GM23338 (cell line): ENCODE data around the gene ADGRL3. TPM values are rescaled to one million over a fixed set of nuclear protein-coding genes. Genes with fewer than 3 reads are reported as not detected.

ENCODE experiments used
- ATAC-seq: fragments of 200-7000 bp; cut with Tn5 transposase; 3 replicates; pipeline ENCODE4 v1.9.1; 2020
- DNase-seq: peaks from one replicate; pipeline ENCODE4 v3.0.0-alpha.2; 2015; ENCODE audit warnings: low spot score
- H2AFZ ChIP-seq: fragments of 200-600 bp; sonication (generic); 2 replicates; pipeline ENCODE4 v1.8.0; 2016; ENCODE audit warnings: antibody characterized with exemption, mild to moderate bottlenecking, moderate library complexity
- H3F3A ChIP-seq: fragments of 200-600 bp; sonication (generic); replicated peaks from 2 replicates; pipeline ENCODE4 v1.8.0; 2017; ENCODE audit warnings: antibody characterized with exemption, mixed run types, low read depth
- H3K27ac ChIP-seq: fragments of 200-600 bp; sonication (generic); 2 replicates; pipeline ENCODE4 v1.6.1; 2016; ENCODE audit warnings: low read depth
- H3K27me3 ChIP-seq: fragments of 200-600 bp; sonication (generic); 2 replicates; pipeline ENCODE4 v1.8.0; 2016; ENCODE audit warnings: mild to moderate bottlenecking, mixed run types, moderate library complexity; ENCODE audit not compliant: insufficient read depth
- H3K36me3 ChIP-seq: fragments of 200-600 bp; sonication (generic); 2 replicates; pipeline ENCODE4 v1.8.0; 2016; ENCODE audit warnings: mild to moderate bottlenecking; ENCODE audit not compliant: insufficient read depth
- H3K4me1 ChIP-seq: fragments of 200-600 bp; sonication (generic); 2 replicates; pipeline ENCODE4 v1.8.0; 2016; ENCODE audit warnings: mild to moderate bottlenecking, moderate library complexity; ENCODE audit not compliant: insufficient read depth
- H3K4me2 ChIP-seq: fragments of 200-600 bp; sonication (generic); 2 replicates; pipeline ENCODE4 v1.7.1; 2017; ENCODE audit warnings: mixed run types
- H3K4me3 ChIP-seq: fragments of 200-600 bp; sonication (generic); 2 replicates; pipeline ENCODE4 v1.6.1; 2016; ENCODE audit warnings: mixed run types
- H3K79me2 ChIP-seq: fragments of 200-600 bp; sonication (generic); replicated peaks from 2 replicates; pipeline ENCODE4 v1.8.0; 2017; ENCODE audit warnings: mild to moderate bottlenecking; ENCODE audit not compliant: insufficient read depth
- H3K9me2 ChIP-seq: fragments of 200-600 bp; sonication (generic); 2 replicates; pipeline ENCODE4 v1.8.0; 2017; ENCODE audit not compliant: insufficient read depth
- H4K20me1 ChIP-seq: fragments of 200-600 bp; sonication (generic); replicated peaks from 2 replicates; pipeline ENCODE4 v1.8.0; 2017; ENCODE audit warnings: mild to moderate bottlenecking; ENCODE audit not compliant: insufficient read depth
- H3K27ac Mint-ChIP-seq: 2 replicates; pipeline ENCODE4 v1.8.0; 2020; ENCODE audit warnings: inconsistent platforms, mild to moderate bottlenecking, moderate library complexity, mixed read lengths
- H3K27me3 Mint-ChIP-seq: 3 replicates; pipeline ENCODE4 v1.8.0; 2022; ENCODE audit warnings: low read depth, mild to moderate bottlenecking, moderate library complexity, mixed read lengths, inconsistent platforms; ENCODE audit not compliant: insufficient read depth, poor library complexity
- H3K36me3 Mint-ChIP-seq: 3 replicates; pipeline ENCODE4 v1.8.0; 2021; ENCODE audit warnings: low read depth, mild to moderate bottlenecking, inconsistent platforms, moderate library complexity, mixed read lengths
- H3K4me1 Mint-ChIP-seq: 3 replicates; pipeline ENCODE4 v1.8.0; 2020; ENCODE audit warnings: mild to moderate bottlenecking, inconsistent platforms, mixed read lengths
- H3K4me3 Mint-ChIP-seq: 3 replicates; pipeline ENCODE4 v1.8.0; 2021; ENCODE audit warnings: moderate library complexity, mild to moderate bottlenecking, inconsistent platforms, mixed read lengths
- H3K9me3 Mint-ChIP-seq: 3 replicates; pipeline ENCODE4 v1.8.0; 2020; ENCODE audit warnings: moderate library complexity, mild to moderate bottlenecking, inconsistent platforms, mixed read lengths
- CREB1 ChIP-seq: fragments of 250-450 bp; sonication (Bioruptor Pico); IDR thresholded peaks from 2 replicates; pipeline ENCODE4 v1.5.0; 2020; ENCODE audit warnings: low read depth, mild to moderate bottlenecking, moderate library complexity
- ETS1 ChIP-seq: IDR thresholded peaks from 2 replicates; pipeline ENCODE4 v1.6.1; 2016; ENCODE audit warnings: antibody characterized with exemption
- JUNB ChIP-seq: IDR thresholded peaks from one replicate; pipeline ENCODE4 v1.6.1; 2016; ENCODE audit warnings: antibody characterized with exemption; ENCODE audit not compliant: unreplicated experiment
- POLR2AphosphoS5 ChIP-seq: IDR thresholded peaks from 2 replicates; pipeline ENCODE4 v1.6.1; 2016; ENCODE audit warnings: antibody characterized with exemption, low read depth
- REST ChIP-seq: IDR thresholded peaks from one replicate; pipeline ENCODE4 v1.6.1; 2018; ENCODE audit warnings: antibody characterized with exemption; ENCODE audit not compliant: unreplicated experiment
- STAT1 ChIP-seq: IDR thresholded peaks from one replicate; pipeline ENCODE4 v1.6.1; 2016; ENCODE audit warnings: antibody characterized with exemption; ENCODE audit not compliant: unreplicated experiment
- ZNF114 ChIP-seq: fragments of 250-450 bp; sonication (Bioruptor Pico); IDR thresholded peaks from 2 replicates; pipeline ENCODE4 v1.5.0; 2020; ENCODE audit warnings: mild to moderate bottlenecking, moderate library complexity
- ZNF462 ChIP-seq: fragments of 250-450 bp; sonication (Bioruptor Pico); IDR thresholded peaks from 2 replicates; pipeline ENCODE4 v1.5.0; 2020; ENCODE audit warnings: mild to moderate bottlenecking, moderate library complexity
- polyA plus RNA-seq: library from polyadenylated mRNA; unstranded; fragments of >200 nt; fragmentation: Nextera tagmentation; extraction: Ambion mirVana; gene quantifications from 2 replicates; pipeline ENCODE4 v1.2.1, GENCODE V29; 2016
- total RNA-seq: library from RNA; depleted of rRNA; stranded (reverse); fragments of >200 nt; shearing (Covaris generic); gene quantifications from 2 replicates; pipeline ENCODE4 v1.2.3, GENCODE V29; 2014

Gene ADGRL3
- total and polyA plus RNA-seq, 2 experiments from 2014 or later, result 9.7 to 16.5 TPM

- ATAC-seq, result no peak
These were observed 246.8 kb downstream of the ADGRL3 start for GRCh38 chr4:61446941-61447340.

More at GRCh38 chr4:61446941-61447340, 246.8 kb downstream of the ADGRL3 start:
- H2AFZ ChIP-seq, result no peak overlapping the region
- TF ChIP-seq STAT1, result no peak
- TF ChIP-seq JUNB, result no peak
- TF ChIP-seq CREB1 (CRISPR knock-in tag), result no peak
- no peak for TF ChIP-seq POLR2AphosphoS5
- TF ChIP-seq ZNF114, result no peak
- TF ChIP-seq REST, result no peak
- TF ChIP-seq ETS1, result no peak
- TF ChIP-seq ZNF462 (CRISPR knock-in tag), result no peak
- no peaks in the 10 kb centered on the region for H3K79me2 ChIP-seq
- Mint-ChIP-seq H3K4me1 (peaks cover 4% of the 10 kb centered on the region; the same call in 2 of the 3 replicates), H3K9me3 (no peaks in the 10 kb centered on the region), H3K27ac (no peak overlapping the region), H3K36me3 (no peaks in the 10 kb centered on the region), H3K4me3 (no peak overlapping the region), H3K27me3 (no peaks in the 10 kb centered on the region)
- no peaks in the 10 kb centered on the region for H3F3A ChIP-seq
- no peaks in the 10 kb centered on the region for H3K36me3 ChIP-seq
- DNase-seq, result no peak
- H3K9me2 ChIP-seq, result no peaks in the 10 kb centered on the region
- H4K20me1 ChIP-seq, result no peaks in the 10 kb centered on the region
- no peaks in the 10 kb centered on the region for H3K4me1 ChIP-seq
- no peak overlapping the region for H3K4me2 ChIP-seq
- no peaks in the 10 kb centered on the region for H3K27me3 ChIP-seq
- no peak overlapping the region for H3K4me3 ChIP-seq
- H3K27ac ChIP-seq, result no peak overlapping the region
